Measurements from ENCODE around the gene PCDHGB3. TPM values are rescaled to one million over a fixed set of nuclear protein-coding genes. Genes with fewer than 3 reads are reported as not detected.
A peak's percentile ranks its signal among the peaks of the same experiment; 100 is the strongest.

Gene PCDHGB3
- total and polyA plus RNA-seq, 9 of the 15 experiments (the other 6 are each of a cell fraction or from before 2014, with no cell fraction given) = 0.05 to 0.19 (median 0.11) TPM; not detected in 2

DNA sequence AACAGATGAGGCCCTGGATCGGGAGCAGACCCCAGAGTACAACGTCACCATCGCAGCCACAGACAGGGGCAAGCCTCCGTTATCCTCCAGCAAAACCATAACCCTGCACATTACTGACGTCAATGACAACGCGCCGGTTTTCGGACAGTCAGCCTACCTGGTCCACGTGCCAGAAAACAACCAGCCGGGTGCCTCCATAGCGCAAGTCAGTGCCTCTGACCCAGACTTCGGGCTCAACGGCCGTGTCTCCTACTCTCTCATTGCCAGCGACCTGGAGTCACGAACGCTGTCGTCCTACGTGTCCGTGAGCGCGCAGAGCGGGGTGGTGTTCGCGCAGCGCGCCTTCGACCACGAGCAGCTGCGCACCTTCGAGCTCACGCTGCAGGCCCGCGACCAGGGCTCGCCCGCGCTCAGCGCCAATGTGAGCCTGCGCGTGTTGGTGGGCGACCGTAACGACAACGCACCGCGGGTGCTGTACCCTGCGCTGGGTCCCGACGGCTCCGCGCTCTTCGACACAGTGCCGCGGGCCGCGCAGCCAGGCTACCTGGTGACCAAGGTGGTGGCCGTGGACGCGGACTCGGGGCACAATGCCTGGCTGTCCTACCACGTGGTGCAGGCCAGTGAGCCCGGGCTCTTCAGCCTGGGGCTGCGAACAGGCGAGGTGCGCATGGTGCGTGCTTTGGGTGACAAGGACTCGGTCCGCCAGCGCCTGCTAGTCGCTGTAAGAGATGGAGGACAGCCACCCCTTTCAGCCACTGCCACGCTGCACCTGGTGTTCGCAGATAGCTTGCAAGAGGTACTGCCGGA lies 49.2 kb downstream of the PCDHGB3 start:
- in situ Hi-C loops (cut with MboI) = no loop called here
- Histone ChIP-seq H3K9me3 (replicated peaks; ENCODE audit: control insufficient read depth, insufficient read depth, low read depth, low read length) (0 out of 2 replicates have a peak, but pooled peaks cover 1% of the 10 kb centered on the region), H3K9me1 (ENCODE audit: control insufficient read depth, insufficient read depth, low read length) (no peaks in the 10 kb centered on the region), H3K9ac (ENCODE audit: insufficient read depth in 1 of 2, low read depth in 2 of 2, low read length in 2 of 2) (no peak overlapping the region), H4K20me1 (replicated peaks; ENCODE audit: control insufficient read depth, insufficient read depth, low read length) (no peaks in the 10 kb centered on the region), H2AFZ (ENCODE audit: low read depth, low read length) (no peak overlapping the region), H3K4me2 (ENCODE audit: insufficient read depth, low read length) (no peak overlapping the region), H3K79me2 (ENCODE audit: control insufficient read depth, insufficient read depth, low read length) (no peaks in the 10 kb centered on the region), H3K36me3 (ENCODE audit: control insufficient read depth, insufficient read depth, low read length) (no peaks in the 10 kb centered on the region), H3K27ac (ENCODE audit: extremely low read depth, low read depth, low read length) (no peak overlapping the region), H3K4me1 (replicated peaks in 1 of 2; ENCODE audit: control insufficient read depth in 2 of 2, insufficient read depth in 2 of 2, low read length in 2 of 2) (peaks cover 0 to 30% of the 10 kb centered on the region in 2 experiments; a peak in 2 of 5 replicates), H3K27me3 (ENCODE audit: control insufficient read depth in 2 of 2, insufficient read depth in 2 of 2, low read length in 2 of 2) (peaks cover 3 to 45% of the 10 kb centered on the region in 2 experiments; a peak in 3 of 5 replicates), H3K4me3 (no peak overlapping the region)
- FAIRE-seq (no peak), DNase-seq (ENCODE audit: extremely low read depth in 1 of 4, low spot score in 3 of 4) (no peak), ATAC-seq (no peak)
- intact Hi-C loops (cut with micrococcal nuclease) = no loop called here
- WGBS (ENCODE audit: insufficient coverage, low coverage, missing lambda C conversion rate) = 49% methylated on average over 52 of the region's 74 CpGs
- ChIA-PET CTCF (ENCODE audit: low intra/inter-chr PET ratio) (interaction anchor here (2.0 kb wide), 1 partner anchor 105 kb away, joined by 6 read pairs; no protein-coding TSS in a partner anchor), POLR2A (no interaction called here)
- no TSS peak for BruUV-seq (replicated peaks)
- TF ChIP-seq KHSRP (IDR thresholded peaks at IDR 0.05) = no peak
- TF ChIP-seq, protein P1, sequence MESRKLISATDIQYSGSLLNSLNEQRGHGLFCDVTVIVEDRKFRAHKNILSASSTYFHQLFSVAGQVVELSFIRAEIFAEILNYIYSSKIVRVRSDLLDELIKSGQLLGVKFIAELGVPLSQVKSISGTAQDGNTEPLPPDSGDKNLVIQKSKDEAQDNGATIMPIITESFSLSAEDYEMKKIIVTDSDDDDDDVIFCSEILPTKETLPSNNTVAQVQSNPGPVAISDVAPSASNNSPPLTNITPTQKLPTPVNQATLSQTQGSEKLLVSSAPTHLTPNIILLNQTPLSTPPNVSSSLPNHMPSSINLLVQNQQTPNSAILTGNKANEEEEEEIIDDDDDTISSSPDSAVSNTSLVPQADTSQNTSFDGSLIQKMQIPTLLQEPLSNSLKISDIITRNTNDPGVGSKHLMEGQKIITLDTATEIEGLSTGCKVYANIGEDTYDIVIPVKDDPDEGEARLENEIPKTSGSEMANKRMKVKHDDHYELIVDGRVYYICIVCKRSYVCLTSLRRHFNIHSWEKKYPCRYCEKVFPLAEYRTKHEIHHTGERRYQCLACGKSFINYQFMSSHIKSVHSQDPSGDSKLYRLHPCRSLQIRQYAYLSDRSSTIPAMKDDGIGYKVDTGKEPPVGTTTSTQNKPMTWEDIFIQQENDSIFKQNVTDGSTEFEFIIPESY (CRISPR knock-in tag; IDR thresholded peaks at IDR 0.05) = 0 out of 2 replicates have a peak, but pooled peaks have one; percentile 8
- 0 out of 2 replicates have a peak, but pooled peaks have one; percentile 11 for TF ChIP-seq ZNF184 (CRISPR knock-in tag; IDR thresholded peaks at IDR 0.05)

Data from K562 (cell line).